T-helper 1 cell treated with Interleukin-12 subunit alpha and Interleukin-12 subunit beta and Interleukin-4 antibody, amounts not matched to agents 30 μg/mL and 1 μg/mL, for 36 hours (primary cell): ENCODE results near the gene DENND4A.
"Not testable (repeated sequence)": the region's sequence is repeated elsewhere in the genome, so short reads cannot be mapped to it uniquely, and the experiment has no call there.

Experiments used
- H3K27ac Mint-ChIP-seq: one replicate; pipeline ENCODE4 v1.8.0; 2021; ENCODE audit warnings: mild to moderate bottlenecking, mixed read lengths
- H3K27me3 Mint-ChIP-seq: one replicate; pipeline ENCODE4 v1.8.0; 2021; ENCODE audit warnings: low read depth, mixed read lengths
- H3K36me3 Mint-ChIP-seq: one replicate; pipeline ENCODE4 v1.8.0; 2021; ENCODE audit warnings: low read depth, mixed read lengths
- H3K4me1 Mint-ChIP-seq: one replicate; pipeline ENCODE4 v1.8.0; 2021; ENCODE audit warnings: low read depth, mixed read lengths
- H3K4me3 Mint-ChIP-seq: one replicate; pipeline ENCODE4 v1.8.0; 2021; ENCODE audit warnings: mild to moderate bottlenecking, moderate library complexity, mixed read lengths
- H3K9me3 Mint-ChIP-seq: one replicate; pipeline ENCODE4 v1.8.0; 2021; ENCODE audit warnings: mixed read lengths

The DENND4A gene

DNA sequence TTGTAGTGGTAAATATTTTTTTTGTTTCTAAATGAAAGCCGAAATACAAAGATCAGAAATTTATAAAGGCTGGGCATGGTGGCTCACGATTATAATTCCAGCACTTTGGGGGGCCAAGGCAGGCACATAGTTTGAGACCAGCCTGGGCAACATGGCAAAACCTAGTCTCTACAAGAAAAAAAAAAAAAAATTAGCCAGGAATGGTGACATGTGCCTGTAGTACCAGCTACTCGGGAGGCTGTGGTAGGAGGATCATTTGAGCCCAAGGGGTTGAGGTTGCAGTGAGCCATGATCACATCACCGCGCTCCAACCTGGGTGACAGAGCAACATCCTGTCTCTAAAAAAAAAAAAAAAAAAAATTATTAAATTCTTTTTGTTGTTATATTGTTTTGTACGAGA, 6.9 kb downstream of the DENND4A start:
- H3K27ac Mint-ChIP-seq, result no peak overlapping the region
- H3K36me3 Mint-ChIP-seq, result peaks cover 12% of the 10 kb centered on the region
- peaks cover 29% of the 10 kb centered on the region for H3K4me1 Mint-ChIP-seq
- no peaks in the 10 kb centered on the region for H3K27me3 Mint-ChIP-seq
- no peaks in the 10 kb centered on the region for H3K9me3 Mint-ChIP-seq
- no peak overlapping the region for H3K4me3 Mint-ChIP-seq

DNA sequence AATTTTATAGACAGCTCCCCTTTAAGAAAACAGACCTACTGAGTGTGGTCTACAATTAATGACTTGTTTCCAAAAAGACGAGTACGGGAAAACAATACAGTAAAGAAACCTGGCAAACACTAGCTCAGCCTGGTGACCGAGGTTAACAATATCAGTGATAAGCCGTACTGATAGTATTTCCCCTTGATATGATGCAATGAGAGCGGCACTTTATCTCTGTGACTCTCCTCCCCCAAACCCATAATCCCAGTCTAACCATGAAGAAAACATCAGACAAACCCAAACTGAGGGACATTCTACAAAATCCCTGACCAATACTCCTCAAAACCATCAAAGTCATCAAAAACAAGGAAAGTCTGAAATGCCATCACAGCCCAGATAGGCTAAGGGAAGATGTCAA, 8.2 kb downstream of the DENND4A start:
- Mint-ChIP-seq H3K4me1 (peaks cover 18% of the 10 kb centered on the region), H3K36me3 (peaks cover 10% of the 10 kb centered on the region), H3K9me3 (no peaks in the 10 kb centered on the region), H3K27ac (no peak overlapping the region), H3K4me3 (no peak overlapping the region), H3K27me3 (no peaks in the 10 kb centered on the region)

DNA sequence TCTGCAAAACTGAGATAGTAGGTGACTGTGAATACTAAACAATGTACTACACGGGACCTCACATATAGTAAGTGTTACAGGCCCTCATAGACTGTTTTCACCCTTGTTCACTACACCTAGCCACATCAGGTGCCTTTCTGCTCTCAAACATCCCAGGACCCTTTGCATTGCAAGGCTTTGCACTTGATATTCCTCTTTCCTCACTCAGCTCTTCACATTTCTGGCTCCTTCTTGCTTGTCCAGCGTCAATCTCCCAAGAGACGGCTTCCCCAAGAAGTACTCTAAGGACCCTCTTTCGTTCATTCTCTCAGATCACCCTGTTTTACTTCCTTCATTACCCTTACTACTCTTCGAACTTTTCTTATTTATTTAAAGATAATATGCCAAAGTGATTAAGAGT, 10.0 kb downstream of the DENND4A start:
- peaks cover 14% of the 10 kb centered on the region for H3K4me1 Mint-ChIP-seq
- H3K36me3 Mint-ChIP-seq, result peaks cover 9% of the 10 kb centered on the region
- no peaks in the 10 kb centered on the region for H3K9me3 Mint-ChIP-seq
- H3K4me3 Mint-ChIP-seq, result no peak overlapping the region
- no peak overlapping the region for H3K27ac Mint-ChIP-seq
- H3K27me3 Mint-ChIP-seq, result no peaks in the 10 kb centered on the region

DNA sequence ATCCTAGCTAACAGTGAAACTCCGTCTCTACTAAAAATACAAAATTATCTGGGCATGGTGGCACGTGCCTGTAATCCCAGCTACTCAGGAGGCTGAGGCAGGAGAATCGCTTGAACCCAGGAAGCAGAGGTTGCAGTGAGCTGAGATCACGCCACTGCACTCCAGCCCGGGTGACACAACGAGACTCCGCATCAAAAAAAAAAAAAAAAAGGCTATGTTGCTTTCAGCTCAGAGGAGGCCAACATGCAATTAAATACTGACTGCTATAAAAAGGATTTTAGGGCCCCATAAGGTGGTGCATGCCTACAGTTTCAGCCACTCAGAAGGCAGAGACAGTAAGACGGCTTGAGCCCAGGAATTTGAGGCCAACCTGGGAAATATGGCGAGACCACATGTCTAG, 13.4 kb downstream of the DENND4A start:
- H3K9me3 Mint-ChIP-seq, H3K27ac Mint-ChIP-seq, H3K27me3 Mint-ChIP-seq, H3K4me3 Mint-ChIP-seq, H3K36me3 Mint-ChIP-seq: not testable (repeated sequence)
- H3K4me1 Mint-ChIP-seq, result peaks cover 15% of the 10 kb centered on the region

DNA sequence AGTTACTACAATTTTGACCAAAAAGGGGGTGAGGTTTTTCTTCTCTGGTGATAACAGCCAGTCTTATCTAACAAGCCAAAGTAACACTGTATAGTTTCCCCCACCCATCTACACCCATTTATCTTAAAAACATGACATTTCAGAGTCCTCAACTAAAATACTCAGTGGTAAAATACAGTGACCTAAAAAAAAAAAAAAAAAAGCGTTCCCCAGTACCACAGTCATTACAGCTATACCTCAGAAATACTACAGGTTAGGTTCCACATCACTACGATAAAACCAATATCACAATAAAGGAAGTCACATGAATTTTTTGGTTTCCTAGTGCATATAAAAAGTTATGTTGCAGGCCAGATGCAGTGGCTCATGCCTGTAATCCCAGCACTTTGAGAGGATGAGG, 13.8 kb downstream of the DENND4A start:
- no peaks in the 10 kb centered on the region for H3K27me3 Mint-ChIP-seq
- H3K4me3 Mint-ChIP-seq, result no peak overlapping the region
- peaks cover 7% of the 10 kb centered on the region for H3K36me3 Mint-ChIP-seq
- H3K27ac Mint-ChIP-seq, result no peak overlapping the region
- H3K4me1 Mint-ChIP-seq, result peaks cover 17% of the 10 kb centered on the region
- no peaks in the 10 kb centered on the region for H3K9me3 Mint-ChIP-seq

DNA sequence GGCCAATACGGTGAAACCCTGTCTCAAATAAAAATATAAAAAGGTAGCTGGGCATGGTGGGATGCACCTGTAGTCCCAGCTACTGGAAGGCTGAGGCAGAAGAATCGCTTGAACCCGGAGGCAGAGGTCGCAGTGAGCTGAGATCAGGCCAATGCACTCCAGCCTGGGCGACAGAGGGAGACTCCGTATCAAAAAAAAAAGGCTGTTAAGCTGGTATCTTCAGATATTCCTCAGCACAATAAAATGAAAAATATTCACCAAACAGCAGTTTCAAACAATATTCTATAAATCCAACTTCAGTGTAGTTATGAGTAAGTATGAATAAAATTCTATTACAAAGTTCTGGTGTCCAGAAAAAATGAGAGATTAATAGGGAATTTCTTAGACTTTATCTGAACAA, 14.2 kb downstream of the DENND4A start:
- Mint-ChIP-seq H3K4me1 (peaks cover 19% of the 10 kb centered on the region), H3K9me3 (no peaks in the 10 kb centered on the region), H3K36me3 (peaks cover 9% of the 10 kb centered on the region), H3K27me3 (no peaks in the 10 kb centered on the region), H3K27ac (no peak overlapping the region), H3K4me3 (no peak overlapping the region)

DNA sequence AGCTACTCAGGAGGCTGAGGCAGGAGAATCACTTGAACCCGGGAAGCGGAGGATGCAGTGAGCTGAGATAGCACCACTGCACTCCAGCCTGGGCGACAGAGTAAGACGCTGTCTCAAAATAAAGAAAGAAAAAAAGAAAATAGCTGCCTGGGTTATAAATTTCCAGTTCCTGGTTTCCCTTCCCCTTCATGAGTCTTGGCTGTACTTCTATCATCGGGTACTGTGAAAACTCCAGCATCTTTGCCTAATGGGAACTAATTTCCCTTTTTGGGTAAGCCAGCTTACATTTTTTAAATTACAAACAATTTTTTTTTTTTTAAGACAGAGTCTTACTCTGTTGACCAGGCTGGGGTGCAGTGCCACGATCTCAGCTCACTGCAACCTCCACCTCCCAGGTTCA, 15.0 kb downstream of the DENND4A start:
- H3K4me1 Mint-ChIP-seq, result peaks cover 23% of the 10 kb centered on the region
- H3K27ac Mint-ChIP-seq, result no peak overlapping the region
- no peaks in the 10 kb centered on the region for H3K9me3 Mint-ChIP-seq
- H3K36me3 Mint-ChIP-seq, result peaks cover 11% of the 10 kb centered on the region
- H3K4me3 Mint-ChIP-seq, result no peak overlapping the region
- no peaks in the 10 kb centered on the region for H3K27me3 Mint-ChIP-seq

DNA sequence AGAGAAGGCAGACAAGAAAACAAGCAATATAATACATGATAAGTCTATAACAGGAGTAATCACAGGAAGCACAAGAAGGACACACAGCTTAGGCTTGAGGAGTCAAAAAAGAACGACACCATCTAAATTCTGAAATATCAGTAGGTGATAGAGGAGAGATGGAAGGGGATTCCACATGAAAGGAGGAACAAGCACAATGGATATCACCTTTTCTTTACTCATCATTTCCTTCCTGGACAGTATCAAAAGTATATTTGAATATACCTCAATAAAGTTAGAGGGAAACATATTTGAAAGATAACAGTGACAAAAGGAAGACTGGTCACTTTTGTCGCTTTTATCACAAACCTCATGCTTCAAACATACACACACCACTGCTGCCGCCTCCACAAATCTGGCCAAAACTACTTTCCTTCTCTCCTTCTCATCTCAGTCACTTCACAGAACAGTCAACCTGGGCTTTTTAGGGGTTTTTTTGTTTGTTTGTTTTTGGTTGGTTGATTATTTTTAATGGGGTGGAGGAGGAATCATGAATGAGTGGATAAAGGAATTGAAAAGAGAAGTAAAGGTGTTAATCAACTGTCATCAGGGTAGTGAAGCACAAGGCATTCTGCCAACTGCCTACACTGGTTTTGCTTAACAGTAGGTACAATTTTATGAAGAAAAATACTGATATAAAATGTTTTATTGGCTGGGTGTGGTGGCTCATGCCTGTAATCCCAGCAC, 18.5 kb downstream of the DENND4A start:
- Mint-ChIP-seq H3K4me1 (peaks cover 27% of the 10 kb centered on the region), H3K36me3 (peaks cover 17% of the 10 kb centered on the region), H3K4me3 (no peak overlapping the region), H3K9me3 (no peaks in the 10 kb centered on the region), H3K27me3 (no peaks in the 10 kb centered on the region), H3K27ac (peak overlapping the region; percentile 49)

DNA sequence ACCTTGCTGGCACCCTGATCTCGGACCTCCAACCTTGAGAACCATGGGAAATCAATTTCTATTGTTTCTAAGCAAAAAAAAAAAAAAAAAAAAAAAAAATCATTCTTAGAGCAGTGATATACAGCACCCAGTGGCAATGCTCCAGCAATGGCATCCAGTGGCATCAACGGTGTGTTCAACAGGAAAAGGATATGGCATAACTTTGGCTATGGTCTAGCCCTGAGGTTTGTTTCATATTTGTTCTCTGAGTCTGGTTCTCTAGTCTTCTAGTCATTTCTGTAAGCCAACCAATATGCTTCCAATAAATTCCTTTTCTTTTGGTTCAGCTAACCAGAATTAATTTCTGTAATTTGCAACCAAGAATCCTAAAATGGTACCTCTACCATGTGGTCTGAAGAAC, 19.2 kb downstream of the DENND4A start:
- Mint-ChIP-seq H3K27me3 (no peaks in the 10 kb centered on the region), H3K4me3 (no peak overlapping the region), H3K4me1 (peaks cover 29% of the 10 kb centered on the region), H3K9me3 (no peaks in the 10 kb centered on the region), H3K27ac (no peak overlapping the region), H3K36me3 (peaks cover 19% of the 10 kb centered on the region)

DNA sequence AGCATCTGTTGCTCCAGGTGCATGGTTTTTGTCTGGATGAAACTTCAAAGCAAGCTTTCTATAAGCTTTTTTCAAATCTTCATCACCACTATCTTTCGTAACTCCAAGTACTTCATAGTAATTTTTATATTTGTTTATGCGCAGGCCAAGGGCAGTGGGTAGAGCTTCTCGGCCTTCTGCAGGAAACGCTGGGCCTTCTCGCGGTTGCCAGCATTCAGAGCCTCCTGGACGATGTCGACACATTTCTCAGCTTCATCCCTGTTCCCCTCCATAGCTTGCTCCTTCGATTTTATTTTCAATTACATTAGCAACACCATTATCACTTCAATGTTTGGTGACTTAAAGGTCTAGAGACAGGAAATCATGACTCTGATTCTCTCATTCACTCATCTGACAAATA, 20.2 kb downstream of the DENND4A start:
- Mint-ChIP-seq H3K27me3 (no peaks in the 10 kb centered on the region), H3K9me3 (no peaks in the 10 kb centered on the region), H3K27ac (no peak overlapping the region), H3K4me1 (peaks cover 40% of the 10 kb centered on the region), H3K4me3 (no peak overlapping the region), H3K36me3 (peaks cover 24% of the 10 kb centered on the region)

DNA sequence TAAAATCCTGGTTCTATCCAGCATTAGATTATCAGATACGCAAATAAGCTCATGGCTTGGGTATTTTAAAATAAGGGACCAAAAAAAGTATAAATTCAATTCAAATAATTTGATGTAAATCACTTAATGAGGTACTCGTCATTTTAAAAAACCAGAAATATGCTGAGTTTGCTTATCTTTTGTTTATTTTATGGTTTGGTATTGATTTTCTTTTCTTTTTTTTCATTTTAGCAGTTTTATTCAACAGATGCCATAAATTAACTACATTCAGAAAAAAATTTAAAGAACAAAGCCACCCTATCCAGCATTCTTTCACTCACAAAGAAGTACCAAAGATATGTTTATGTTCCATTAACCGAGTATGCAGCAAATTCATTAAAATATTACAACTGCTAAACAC, 22.6 kb downstream of the DENND4A start:
- H3K27me3 Mint-ChIP-seq, result no peaks in the 10 kb centered on the region
- peaks cover 28% of the 10 kb centered on the region for H3K36me3 Mint-ChIP-seq
- H3K27ac Mint-ChIP-seq, result no peak overlapping the region
- H3K4me3 Mint-ChIP-seq, result no peak overlapping the region
- no peaks in the 10 kb centered on the region for H3K9me3 Mint-ChIP-seq
- H3K4me1 Mint-ChIP-seq, result peaks cover 44% of the 10 kb centered on the region

DNA sequence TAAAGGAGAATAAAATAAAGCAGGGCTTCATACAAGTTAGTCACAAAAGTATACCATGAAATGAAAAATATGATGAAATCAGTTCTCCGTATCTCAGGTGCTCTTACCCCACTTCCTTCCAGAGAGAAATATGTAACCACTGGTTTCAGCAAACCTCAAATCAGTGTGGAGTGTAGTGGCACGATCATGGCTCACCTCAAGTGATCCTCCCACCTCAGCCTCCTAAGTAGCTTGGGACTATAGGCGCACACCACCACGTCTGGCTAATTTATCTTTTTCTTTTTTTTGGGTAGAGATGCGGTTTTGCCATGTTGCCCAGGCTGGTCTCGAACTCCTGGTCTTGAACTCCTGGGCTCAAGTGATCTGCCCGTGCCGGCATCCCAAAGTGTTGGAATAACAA, 24.2 kb downstream of the DENND4A start:
- peaks cover 28% of the 10 kb centered on the region for H3K36me3 Mint-ChIP-seq
- no peaks in the 10 kb centered on the region for H3K27me3 Mint-ChIP-seq
- peaks cover 39% of the 10 kb centered on the region for H3K4me1 Mint-ChIP-seq
- peak overlapping the region; percentile 49 for H3K27ac Mint-ChIP-seq
- no peaks in the 10 kb centered on the region for H3K9me3 Mint-ChIP-seq
- no peak overlapping the region for H3K4me3 Mint-ChIP-seq

DNA sequence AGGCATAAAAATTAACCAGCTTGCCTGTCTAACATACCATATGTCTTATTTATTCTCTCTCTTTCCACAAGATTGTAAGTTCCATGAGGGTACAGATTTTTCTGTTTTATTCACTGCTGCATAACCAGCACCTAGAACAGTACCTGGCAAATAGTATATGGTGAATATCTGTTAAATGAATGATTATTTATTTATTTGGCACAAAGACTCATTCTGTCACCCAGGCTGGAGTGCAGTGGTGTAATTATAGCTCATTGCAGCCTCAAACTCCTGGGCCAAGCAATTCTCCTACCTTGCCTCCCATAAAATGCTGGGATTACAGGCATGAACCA, 24.9 kb downstream of the DENND4A start:
- H3K9me3 Mint-ChIP-seq, result no peaks in the 10 kb centered on the region
- H3K27me3 Mint-ChIP-seq, result no peaks in the 10 kb centered on the region
- no peak overlapping the region for H3K4me3 Mint-ChIP-seq
- H3K36me3 Mint-ChIP-seq, result peaks cover 28% of the 10 kb centered on the region
- H3K27ac Mint-ChIP-seq, result no peak overlapping the region
- H3K4me1 Mint-ChIP-seq, result peaks cover 43% of the 10 kb centered on the region

DNA sequence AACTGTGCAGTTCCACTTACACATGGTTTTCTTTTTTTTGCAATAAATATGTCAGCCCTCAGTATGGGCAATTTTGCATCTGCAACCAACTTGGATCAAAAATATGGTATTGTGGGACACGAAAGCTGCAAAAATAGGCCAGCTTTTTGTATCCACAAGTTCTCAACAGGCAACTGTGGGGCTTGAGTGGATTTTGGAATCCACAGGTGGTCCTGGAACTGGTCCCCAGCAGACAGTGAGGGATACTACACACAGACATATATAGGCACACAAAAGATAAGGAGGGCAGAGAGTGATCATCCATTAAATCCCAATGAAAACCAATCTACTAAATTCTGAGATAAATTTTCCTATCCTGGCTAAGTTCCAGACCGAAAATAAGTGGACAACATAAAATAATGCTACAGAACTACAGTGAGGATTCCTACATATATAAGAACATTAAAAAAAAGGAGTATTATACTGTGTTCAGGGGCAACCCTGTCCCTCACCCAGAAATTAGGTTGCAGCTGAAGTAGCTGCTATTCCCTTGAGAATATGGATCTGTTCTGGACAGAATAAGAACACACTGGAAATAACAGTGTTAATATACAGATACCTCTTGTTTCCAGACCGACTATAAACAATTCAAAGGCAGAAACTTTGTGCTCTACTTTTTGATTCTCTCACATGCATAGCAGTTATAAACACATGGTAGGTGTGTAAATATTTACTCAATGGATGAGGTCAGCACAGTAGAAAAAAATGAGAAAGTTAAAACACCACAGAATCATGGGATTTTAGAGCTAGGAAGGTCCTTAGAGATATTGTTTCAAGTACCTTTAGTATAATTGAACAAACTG, 25.4 kb downstream of the DENND4A start:
- no peaks in the 10 kb centered on the region for H3K27me3 Mint-ChIP-seq
- H3K36me3 Mint-ChIP-seq, result peaks cover 24% of the 10 kb centered on the region
- peak overlapping the region; percentile 31 for H3K27ac Mint-ChIP-seq
- peaks cover 42% of the 10 kb centered on the region for H3K4me1 Mint-ChIP-seq
- H3K4me3 Mint-ChIP-seq, result no peak overlapping the region
- no peaks in the 10 kb centered on the region for H3K9me3 Mint-ChIP-seq

DNA sequence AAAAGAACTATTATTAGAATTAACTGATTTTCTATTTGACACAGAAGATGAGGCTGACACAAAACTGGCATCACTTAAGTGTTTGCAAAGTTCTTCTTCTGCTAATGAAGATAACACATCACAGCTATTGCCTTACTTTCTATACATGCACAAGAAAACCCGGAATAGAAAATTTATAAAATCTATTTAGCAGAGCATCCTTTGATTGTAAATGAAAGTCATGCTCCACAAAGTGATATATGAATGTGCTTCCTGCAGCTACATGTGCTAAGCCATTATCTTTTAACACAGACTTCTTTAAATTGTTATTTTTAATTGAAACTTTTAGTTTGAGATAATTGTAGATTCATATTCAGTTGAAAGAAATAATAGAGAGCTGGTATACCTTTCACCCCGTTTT, 27.0 kb downstream of the DENND4A start:
- Mint-ChIP-seq H3K36me3 (peaks cover 20% of the 10 kb centered on the region), H3K4me3 (no peak overlapping the region), H3K27ac (no peak overlapping the region), H3K27me3 (no peaks in the 10 kb centered on the region), H3K9me3 (no peaks in the 10 kb centered on the region), H3K4me1 (peaks cover 45% of the 10 kb centered on the region)
